Suprapubic skin (tissue), 4 donors: ENCODE measurements around the gene UBE3C. TPM values are rescaled to one million over a fixed set of nuclear protein-coding genes. Genes with fewer than 3 reads are reported as not detected.
"Not testable (repeated sequence)": the region's sequence is repeated elsewhere in the genome, so short reads cannot be mapped to it uniquely, and the experiment has no call there.

Experiments
- DNase-seq, 2 donors: peaks; one replicate each; pipeline ENCODE4 v3.0.0-alpha.2; 2019; ENCODE audit warnings: low spot score in 2 of 2
- H3K27ac ChIP-seq: fragments of 200-600 bp; sonication (generic); one replicate; pipeline ENCODE4 v1.5.1; 2019
- H3K27me3 ChIP-seq: fragments of 200-600 bp; sonication (generic); one replicate; pipeline ENCODE4 v1.5.1; 2019
- H3K36me3 ChIP-seq: fragments of 200-600 bp; sonication (generic); one replicate; pipeline ENCODE4 v1.5.1; 2019
- H3K4me1 ChIP-seq: fragments of 200-600 bp; sonication (generic); one replicate; pipeline ENCODE4 v1.5.1; 2019
- H3K4me3 ChIP-seq: fragments of 200-600 bp; sonication (generic); one replicate; pipeline ENCODE4 v1.5.1; 2019; ENCODE audit warnings: mild to moderate bottlenecking
- H3K9me3 ChIP-seq: fragments of 200-600 bp; sonication (generic); one replicate; pipeline ENCODE4 v1.5.1; 2019
- CTCF ChIP-seq, 2 donors: fragments of 200-600 bp in 1 of 2; fragments of 450-650 bp in 1 of 2; sonication (generic) in 1 of 2; IDR thresholded peaks; one replicate each; pipeline ENCODE4 v1.5.1; 2016 to 2019; ENCODE audit warnings: antibody characterized with exemption in 2 of 2, mild to moderate bottlenecking in 1 of 2, moderate library complexity in 1 of 2
- EP300 ChIP-seq: sonication (generic); formaldehyde crosslinking; IDR thresholded peaks from one replicate; pipeline ENCODE4 v1.6.1; 2017; ENCODE audit warnings: antibody characterized with exemption
- POLR2A ChIP-seq, 2 donors: fragments of 450-650 bp; IDR thresholded peaks; one replicate each; pipeline ENCODE4 v1.6.1; 2017; ENCODE audit warnings: antibody characterized with exemption in 2 of 2, mild to moderate bottlenecking in 2 of 2, moderate library complexity in 2 of 2
- POLR2AphosphoS5 ChIP-seq, 3 donors: sonication (generic); formaldehyde crosslinking; IDR thresholded peaks; one replicate each; pipeline ENCODE4 v1.6.1; 2017; ENCODE audit warnings: antibody characterized with exemption in 3 of 3
- WGBS: methylation state at CpG from one replicate; pipeline ENCODE4 v1.1.5; 2018; 5-methylcytosine and 5-hydroxymethylcytosine counted together
- total RNA-seq, 4 donors: library from RNA; depleted of rRNA; stranded (reverse); fragments of >200 nt; gene quantifications; one replicate each; pipeline ENCODE4 v1.1.0, GENCODE V29; 2016

UBE3C gene
- total RNA-seq, 4 donors from 2014 or later = 66.2 to 88.1 (median 77.8) TPM

- 89% methylated on average over 15 of the region's 15 CpGs for WGBS
- Histone ChIP-seq H3K4me3 (no peak overlapping the region), H3K27ac (no peak overlapping the region), H3K9me3 (no peaks in the 10 kb centered on the region), H3K4me1 (no peaks in the 10 kb centered on the region), H3K27me3 (peaks cover 6% of the 10 kb centered on the region), H3K36me3 (no peaks in the 10 kb centered on the region)
- no peak for DNase-seq
- TF ChIP-seq CTCF (IDR thresholded peaks at IDR 0.05) (no peak), EP300 (no peak), POLR2A (IDR thresholded peaks at IDR 0.05) (no peak), POLR2AphosphoS5 (IDR thresholded peaks at IDR 0.05) (no peak)
Measured at GRCh38 chr7:157124690-157125089, 14.0 kb upstream of the UBE3C start.

GRCh38 chr7:157125376-157126223 lies 13.1 kb upstream of the UBE3C start:
- peak in 1 of 2 donors; percentile 60 for DNase-seq
- no peak overlapping the region for H3K4me3 ChIP-seq
- H3K9me3 ChIP-seq = no peaks in the 10 kb centered on the region
- no peaks in the 10 kb centered on the region for H3K36me3 ChIP-seq
- TF ChIP-seq POLR2AphosphoS5 (IDR thresholded peaks at IDR 0.05) = no peak
- TF ChIP-seq CTCF (IDR thresholded peaks at IDR 0.05) = no peak
- no peak for TF ChIP-seq POLR2A (IDR thresholded peaks at IDR 0.05)
- TF ChIP-seq EP300 = no peak
- H3K27ac ChIP-seq = no peak overlapping the region
- H3K4me1 ChIP-seq = no peaks in the 10 kb centered on the region
- WGBS = 57% methylated on average over 6 of the region's 26 CpGs
- peaks cover 13% of the 10 kb centered on the region for H3K27me3 ChIP-seq

GRCh38 chr7:157126921-157127320 lies 11.8 kb upstream of the UBE3C start:
- DNase-seq = peak in 1 of 2 donors; percentile 26
- Histone ChIP-seq H3K9me3 (no peaks in the 10 kb centered on the region), H3K27me3 (peaks cover 22% of the 10 kb centered on the region), H3K27ac (no peak overlapping the region), H3K4me3 (no peak overlapping the region), H3K36me3 (no peaks in the 10 kb centered on the region), H3K4me1 (no peaks in the 10 kb centered on the region)
- no peak for TF ChIP-seq CTCF (IDR thresholded peaks at IDR 0.05)
- no peak for TF ChIP-seq POLR2AphosphoS5 (IDR thresholded peaks at IDR 0.05)
- no peak for TF ChIP-seq POLR2A (IDR thresholded peaks at IDR 0.05)
- no peak for TF ChIP-seq EP300
- WGBS = 85% methylated on average over 11 of the region's 11 CpGs

- Histone ChIP-seq H3K4me3 (no peak overlapping the region), H3K27ac (no peak overlapping the region), H3K4me1 (no peaks in the 10 kb centered on the region), H3K27me3 (peaks cover 26% of the 10 kb centered on the region), H3K9me3 (no peaks in the 10 kb centered on the region), H3K36me3 (no peaks in the 10 kb centered on the region)
- WGBS = 89% methylated on average over 10 of the region's 10 CpGs
- no peak for DNase-seq
- TF ChIP-seq POLR2A (IDR thresholded peaks at IDR 0.05) = no peak
- no peak for TF ChIP-seq CTCF (IDR thresholded peaks at IDR 0.05)
- no peak for TF ChIP-seq EP300
- TF ChIP-seq POLR2AphosphoS5 (IDR thresholded peaks at IDR 0.05) = no peak
Measured at GRCh38 chr7:157129200-157129599, 9.5 kb upstream of the UBE3C start.

GRCh38 chr7:157129907-157130460 lies 8.7 kb upstream of the UBE3C start:
- DNase-seq = peak in 1 of 2 donors; percentile 61
- H3K27ac ChIP-seq = no peak overlapping the region

GRCh38 chr7:157130849-157131248 lies 7.9 kb upstream of the UBE3C start:
- H3K27me3 ChIP-seq = peaks cover 26% of the 10 kb centered on the region

More at GRCh38 chr7:157129907-157130460, 8.7 kb upstream of the UBE3C start:
- Histone ChIP-seq H3K27me3 (peaks cover 26% of the 10 kb centered on the region), H3K9me3 (no peaks in the 10 kb centered on the region), H3K4me1 (no peaks in the 10 kb centered on the region), H3K36me3 (no peaks in the 10 kb centered on the region), H3K4me3 (no peak overlapping the region)
- no peak for TF ChIP-seq CTCF (IDR thresholded peaks at IDR 0.05)
- TF ChIP-seq EP300 = no peak
- no peak for TF ChIP-seq POLR2A (IDR thresholded peaks at IDR 0.05)
- TF ChIP-seq POLR2AphosphoS5 (IDR thresholded peaks at IDR 0.05) = no peak
- 76% methylated on average over 15 of the region's 15 CpGs for WGBS

More at GRCh38 chr7:157130849-157131248, 7.9 kb upstream of the UBE3C start:
- WGBS = 77% methylated on average over 2 of the region's 2 CpGs
- not testable (repeated sequence) for H3K4me1 ChIP-seq, H3K4me3 ChIP-seq, DNase-seq, H3K27ac ChIP-seq, H3K9me3 ChIP-seq, H3K36me3 ChIP-seq
